Measurements from ENCODE around the gene ZMYM5.
"Not testable (repeated sequence)": the region's sequence is repeated elsewhere in the genome, so short reads cannot be mapped to it uniquely, and the experiment has no call there.

The ZMYM5 gene

DNA sequence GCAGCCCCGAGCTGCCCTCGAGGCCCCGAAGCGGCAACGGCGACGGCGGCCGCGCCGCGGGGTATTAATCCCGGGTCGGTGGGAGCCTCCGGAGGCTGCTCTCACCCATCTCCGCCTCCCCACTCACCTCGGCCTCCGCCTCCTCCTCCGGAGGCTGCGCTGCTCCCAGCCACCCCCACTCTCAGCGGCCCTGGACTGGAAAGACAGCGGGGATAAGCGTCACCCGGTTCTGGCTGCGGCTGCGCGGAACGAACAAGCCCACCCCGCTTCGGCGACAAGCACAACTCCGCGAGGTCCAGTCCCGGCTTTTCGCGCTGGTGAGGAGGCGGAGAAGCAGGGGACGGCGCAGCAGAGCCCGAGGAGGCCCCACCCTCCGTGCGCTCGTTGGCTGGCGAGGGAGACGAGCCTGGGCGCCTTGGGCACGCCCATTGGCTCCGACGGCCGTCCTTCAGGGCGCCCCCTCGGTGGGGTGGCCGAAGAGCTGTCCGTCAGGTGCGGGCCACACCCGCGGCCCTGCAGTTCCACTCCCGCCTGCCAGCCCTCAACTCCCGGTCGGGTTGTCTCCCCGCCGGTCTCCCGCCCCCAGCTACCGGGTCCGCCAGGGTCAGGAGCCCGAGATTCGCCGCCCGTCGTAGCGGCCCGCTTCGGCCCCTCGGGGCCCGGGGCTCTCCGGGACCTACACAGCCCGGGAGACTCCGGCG, at the start of gene ZMYM5:
ZMYM5 (minus strand) TSS at position 327 of the 701 bp plus-strand sequence. CDS start 11,469 bp downstream, outside the sequence.
- in situ Hi-C loops (cut with MboI; ENCODE audit: low pct_unique_long_range_greater_than_20kb, low sequenced_read_pairs), result loop anchor here (25.0 kb wide), 1 partner anchor 99 kb away; the partner anchor contains the start of gene ZMYM2
- peak; percentile 99 for DNase-seq

DNA sequence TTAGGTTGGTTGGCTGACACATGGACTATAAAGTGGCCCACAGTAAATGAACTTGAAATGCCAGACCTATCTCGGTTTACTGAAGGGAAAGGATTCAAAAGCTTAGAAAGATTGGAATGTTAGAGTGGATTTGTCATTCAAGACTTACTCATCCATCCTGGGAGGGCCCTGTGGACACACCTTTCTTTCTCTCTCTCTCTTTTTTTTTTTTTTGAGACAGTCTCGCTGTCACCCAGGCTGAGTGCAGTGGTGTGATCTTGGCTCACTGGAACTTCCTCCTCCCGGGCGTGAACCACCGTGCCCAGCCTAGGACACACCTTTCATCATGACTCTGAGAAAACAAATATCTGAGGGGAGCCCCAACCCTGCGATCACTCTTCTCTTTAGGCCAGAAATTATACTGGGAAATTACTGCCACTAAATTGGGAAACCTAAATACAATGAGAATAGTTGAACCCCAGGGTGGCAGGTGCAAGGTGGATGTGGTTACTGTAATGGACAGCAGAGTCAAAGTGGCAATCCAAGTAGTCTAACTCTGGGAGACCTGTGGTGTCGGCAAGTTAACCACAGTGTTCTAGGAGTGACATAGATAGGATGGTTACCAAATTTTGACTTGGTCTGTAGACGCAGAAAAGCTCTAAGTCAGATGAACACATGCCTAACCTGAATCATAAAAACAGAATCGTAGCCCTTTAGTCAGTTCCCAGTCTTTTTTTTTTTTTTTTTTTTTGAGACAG, 47.1 kb upstream of the ZMYM5 start:
- DNase-seq, result no peak
- in situ Hi-C loops (cut with MboI; ENCODE audit: low pct_unique_long_range_greater_than_20kb, low sequenced_read_pairs), result no loop called here

DNA sequence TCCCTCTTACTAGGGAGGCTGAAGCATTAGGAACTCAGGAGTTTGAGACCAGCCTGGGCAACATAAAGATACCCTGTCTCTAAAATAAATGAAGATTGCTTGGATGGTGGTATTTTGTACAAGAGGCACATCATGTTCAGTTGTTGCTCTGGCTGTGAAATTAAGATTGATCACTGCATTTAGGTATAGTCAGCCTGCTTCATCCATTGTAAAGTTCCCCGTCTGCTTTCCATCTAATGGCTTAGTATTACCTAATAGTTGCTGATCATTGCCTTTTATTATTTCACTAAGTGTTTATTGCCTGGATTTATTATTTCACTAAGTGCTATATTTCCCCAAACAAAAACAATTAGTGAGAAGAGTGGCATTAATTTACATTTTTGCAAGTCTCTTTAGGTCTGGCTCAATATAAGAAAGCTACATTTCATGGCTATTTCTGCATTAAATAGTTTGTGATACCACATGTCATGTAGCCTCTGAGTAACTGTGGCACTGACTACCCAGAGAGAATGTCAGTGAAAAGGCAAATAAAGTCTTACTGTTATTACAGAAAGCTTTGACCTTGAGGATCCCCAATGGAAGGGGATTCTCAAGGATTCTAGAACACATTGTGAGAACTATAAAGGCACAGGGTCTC, 45.0 kb upstream of the ZMYM5 start:
- DNase-seq, result no peak
- in situ Hi-C loops (cut with MboI; ENCODE audit: low pct_unique_long_range_greater_than_20kb, low sequenced_read_pairs), result no loop called here

DNA sequence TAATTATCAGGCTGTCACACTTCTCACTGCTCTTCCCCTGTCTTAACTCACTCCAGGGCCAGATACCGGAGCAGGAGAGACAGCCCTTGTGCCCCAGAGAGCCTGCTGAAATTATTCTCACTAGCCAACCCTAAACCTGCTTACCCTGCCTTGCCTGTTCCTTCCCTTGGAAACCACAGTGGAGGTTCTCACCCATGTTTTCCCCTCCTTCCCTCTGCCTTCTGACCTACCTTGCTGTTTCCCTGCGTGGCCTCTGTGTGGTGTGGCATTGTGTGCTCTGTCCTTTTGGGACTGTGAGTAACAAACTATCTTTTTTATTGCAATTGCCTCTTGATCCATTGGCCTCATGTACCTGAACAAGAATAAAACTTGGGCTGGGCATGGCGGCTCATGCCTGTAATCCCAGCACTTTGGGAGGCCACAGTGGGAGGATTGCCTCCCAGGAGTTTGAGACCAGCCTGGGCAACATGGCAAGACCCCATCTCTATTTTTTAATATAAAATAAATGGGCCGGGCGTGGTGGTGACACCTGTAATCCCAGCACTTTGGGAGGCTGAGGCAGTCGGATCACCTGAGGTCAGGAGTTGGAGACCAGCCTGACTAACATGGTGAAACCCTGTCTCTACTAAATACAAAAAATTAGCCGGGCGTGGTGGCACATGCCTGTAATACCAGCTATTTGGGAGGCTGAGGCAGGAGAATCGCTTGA, 42.2 kb upstream of the ZMYM5 start:
- DNase-seq, result not testable (repeated sequence)

DNA sequence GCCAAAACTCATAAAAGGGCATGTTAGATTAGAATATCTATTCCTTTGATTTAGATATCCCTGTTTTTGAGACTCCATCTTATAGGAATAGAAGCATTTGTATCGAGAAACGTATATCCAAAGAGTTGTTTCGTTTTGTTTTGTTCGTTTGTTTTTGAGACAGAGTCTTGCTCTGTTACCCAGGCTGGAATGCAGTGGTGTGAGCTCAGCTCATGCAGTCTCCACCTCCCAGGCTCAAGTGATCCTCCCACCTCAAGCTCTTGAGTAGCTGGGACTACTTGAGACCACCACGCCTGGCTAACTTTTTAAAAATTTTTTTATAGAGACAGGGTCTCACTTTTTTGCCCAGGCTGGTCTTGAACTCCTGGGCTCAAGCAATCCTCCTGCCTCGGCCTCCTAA, 26.6 kb upstream of the ZMYM5 start:
- no peak for DNase-seq
- in situ Hi-C loops (cut with MboI; ENCODE audit: low pct_unique_long_range_greater_than_20kb, low sequenced_read_pairs), result no loop called here

More for the DNA sequence above, 42.2 kb upstream of the ZMYM5 start:
- in situ Hi-C loops (cut with MboI; ENCODE audit: low pct_unique_long_range_greater_than_20kb, low sequenced_read_pairs), result not testable (repeated sequence)

DNA sequence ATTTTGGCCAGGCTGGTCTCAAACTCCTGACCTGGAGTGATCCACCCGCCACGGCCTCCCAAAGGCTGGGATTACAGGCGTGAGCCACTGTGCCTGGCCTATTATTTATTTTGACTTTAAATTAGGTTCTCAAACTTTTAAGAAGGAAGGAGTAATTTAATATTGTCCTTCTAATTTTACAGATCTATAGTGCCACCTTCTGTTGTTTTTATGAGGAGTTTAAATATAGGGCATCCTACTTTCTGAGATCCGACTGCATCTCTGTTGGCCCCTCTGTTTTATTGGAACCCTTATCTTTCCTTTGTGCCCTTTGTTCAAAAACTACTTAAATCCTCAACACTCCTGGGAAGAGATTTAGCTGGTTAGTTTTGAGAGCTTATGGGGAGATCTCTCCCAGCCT, 25.4 kb upstream of the ZMYM5 start:
- in situ Hi-C loops (cut with MboI; ENCODE audit: low pct_unique_long_range_greater_than_20kb, low sequenced_read_pairs), result no loop called here
- peak; percentile 24 for DNase-seq

DNA sequence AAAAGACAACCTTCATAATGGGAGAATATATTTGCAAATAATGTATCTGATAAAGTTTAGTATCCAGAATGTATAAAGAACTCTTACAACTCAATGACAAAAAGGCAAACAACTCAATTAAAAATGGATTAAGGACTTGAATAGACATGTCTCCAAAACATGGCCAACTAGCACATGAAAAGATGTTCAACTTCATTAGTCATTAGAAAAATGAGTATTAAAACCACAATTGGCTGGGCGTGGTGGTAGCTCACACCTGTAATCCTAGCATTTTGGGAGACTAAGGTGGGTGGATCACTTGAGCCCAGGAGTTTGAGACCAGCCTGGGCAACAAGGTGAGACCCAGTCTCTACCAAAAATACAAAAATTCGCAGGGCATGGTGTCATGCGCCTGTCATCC, 18.8 kb upstream of the ZMYM5 start:
- DNase-seq, result no peak
- in situ Hi-C loops (cut with MboI; ENCODE audit: low pct_unique_long_range_greater_than_20kb, low sequenced_read_pairs), result no loop called here

DNA sequence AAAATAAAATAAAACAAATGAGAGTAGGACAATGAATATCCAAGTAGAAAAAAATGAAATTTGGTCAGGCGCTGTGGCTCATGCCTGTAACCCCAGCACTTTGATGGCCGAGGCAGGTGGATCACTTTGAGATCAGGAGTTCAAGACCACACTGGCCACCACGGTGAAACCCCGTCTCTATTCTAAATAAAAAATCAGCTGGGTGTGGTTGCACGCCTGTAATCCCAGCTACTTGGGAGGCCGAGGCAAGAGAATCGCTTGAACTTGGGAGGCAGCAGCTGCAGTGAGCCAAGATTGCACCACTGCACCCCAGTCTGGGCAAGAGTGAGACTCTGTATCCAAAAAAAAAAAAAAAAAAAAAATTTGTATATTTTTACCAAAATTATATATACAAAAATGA, 18.2 kb upstream of the ZMYM5 start:
- in situ Hi-C loops (cut with MboI; ENCODE audit: low pct_unique_long_range_greater_than_20kb, low sequenced_read_pairs), result no loop called here

DNA sequence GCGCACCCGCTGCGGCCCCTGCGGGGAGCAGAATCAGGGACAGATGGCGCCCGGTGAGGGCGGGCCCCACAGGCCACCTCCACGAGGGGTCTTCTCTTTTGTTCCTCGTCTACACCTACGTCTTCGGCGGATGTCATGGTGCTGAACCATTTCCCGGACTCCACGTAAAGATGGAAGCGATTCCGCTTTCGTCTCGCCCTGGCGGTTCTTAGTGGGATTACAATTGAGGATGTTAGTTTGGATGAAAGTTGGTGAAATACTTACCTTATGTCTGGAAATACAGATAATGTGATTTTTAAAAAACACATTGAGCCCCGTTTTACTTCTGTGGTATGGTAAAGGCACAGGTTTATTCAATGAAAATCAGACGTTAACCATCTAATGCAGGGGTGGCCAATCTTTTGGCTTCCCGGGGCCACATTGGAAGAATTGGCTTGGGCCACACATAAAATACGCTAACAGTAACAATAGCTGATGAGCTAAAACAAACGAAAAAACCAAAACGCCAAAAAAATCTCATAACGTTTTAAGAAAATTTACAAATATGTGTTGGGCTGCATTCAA, 1.4 kb upstream of the ZMYM5 start:
- no peak for DNase-seq
- in situ Hi-C loops (cut with MboI; ENCODE audit: low pct_unique_long_range_greater_than_20kb, low sequenced_read_pairs), result loop anchor here (25.0 kb wide), 1 partner anchor 97 kb away; the partner anchor contains the start of gene ZMYM2

More for the DNA sequence above, 18.2 kb upstream of the ZMYM5 start:
- DNase-seq, result no peak

DNA sequence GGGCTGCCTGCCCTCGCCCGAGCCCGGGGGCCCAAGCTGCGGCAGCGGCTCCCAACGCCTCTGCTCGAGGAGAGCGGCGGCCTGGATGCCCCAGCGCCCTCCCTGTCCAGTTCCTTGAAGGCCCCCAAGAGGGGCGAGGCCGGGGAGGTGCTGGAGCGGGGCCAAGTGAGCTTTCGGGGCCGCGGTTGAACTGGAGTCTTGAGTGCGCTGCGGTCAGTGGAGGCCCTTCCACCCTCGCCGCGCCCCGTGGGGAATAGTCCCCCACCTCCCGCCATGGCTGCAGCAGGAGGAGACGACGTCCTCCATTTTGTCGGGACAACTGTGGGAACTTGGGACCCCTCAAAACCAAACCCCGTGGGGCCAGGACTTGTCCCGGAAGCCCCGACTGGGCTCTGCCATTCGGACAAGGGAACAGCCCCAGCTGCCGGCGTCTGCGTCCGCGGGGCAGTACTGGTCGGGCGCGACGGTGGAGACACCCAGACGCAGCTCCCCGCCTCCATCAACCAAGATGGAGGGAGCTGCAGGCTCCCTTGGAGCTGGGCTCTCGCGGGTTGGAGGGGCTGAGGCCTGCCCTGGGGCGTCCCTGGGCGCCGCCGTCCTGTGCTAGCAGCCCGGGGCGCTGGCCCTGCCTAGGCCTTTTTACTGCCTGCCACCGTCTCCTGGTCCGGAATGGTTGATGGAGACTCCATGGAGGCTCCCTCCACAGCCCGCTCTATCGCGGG, 736 bp upstream of the ZMYM5 start:
- in situ Hi-C loops (cut with MboI; ENCODE audit: low pct_unique_long_range_greater_than_20kb, low sequenced_read_pairs), result loop anchor here (25.0 kb wide), 1 partner anchor 98 kb away; the partner anchor contains the start of gene ZMYM2
- DNase-seq, result no peak

DNA sequence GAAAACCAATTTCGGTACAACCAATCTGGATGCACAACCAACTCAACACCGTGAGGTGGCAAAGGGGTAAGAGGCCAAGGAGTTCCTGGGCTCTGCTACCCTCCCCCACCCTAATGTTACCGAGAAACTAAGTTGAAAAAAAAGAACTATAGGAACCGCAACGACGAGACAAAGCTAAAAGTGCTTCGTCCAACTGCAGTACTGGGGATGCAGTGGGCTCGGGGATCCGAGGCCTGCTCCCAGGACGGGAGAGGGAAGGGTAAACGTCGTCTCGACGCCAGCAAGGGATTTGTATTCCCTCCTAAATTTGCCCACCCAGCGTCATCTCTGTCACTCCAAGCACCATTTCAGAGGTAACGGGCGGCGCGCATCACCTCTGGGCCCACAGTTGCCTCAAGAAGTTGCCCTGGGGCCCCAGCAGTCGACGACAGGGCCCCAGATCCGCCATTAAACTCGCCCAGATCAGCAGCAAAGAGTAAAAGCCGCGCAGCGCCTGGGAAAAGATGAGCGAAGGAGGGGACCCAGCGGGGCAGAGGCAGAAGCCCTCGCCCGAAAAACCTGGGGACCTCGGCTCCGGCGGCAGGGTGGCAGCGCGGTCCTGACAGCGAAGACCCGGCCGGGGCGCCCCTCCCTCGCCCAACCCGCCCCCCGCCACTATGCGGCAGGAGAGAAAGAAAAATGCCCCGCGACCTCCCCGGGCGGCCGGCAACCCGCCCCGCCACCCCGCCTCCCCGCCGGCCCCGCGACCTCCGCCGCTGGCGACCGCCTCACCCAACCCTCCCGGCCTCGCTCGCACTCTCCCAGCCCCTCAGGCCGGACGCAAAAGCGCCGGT, 752 bp downstream of the ZMYM5 start:
- in situ Hi-C loops (cut with MboI; ENCODE audit: low pct_unique_long_range_greater_than_20kb, low sequenced_read_pairs), result loop anchor here (25.0 kb wide), 1 partner anchor 100 kb away; the partner anchor contains the start of gene ZMYM2
- peak; percentile 62 for DNase-seq

DNA sequence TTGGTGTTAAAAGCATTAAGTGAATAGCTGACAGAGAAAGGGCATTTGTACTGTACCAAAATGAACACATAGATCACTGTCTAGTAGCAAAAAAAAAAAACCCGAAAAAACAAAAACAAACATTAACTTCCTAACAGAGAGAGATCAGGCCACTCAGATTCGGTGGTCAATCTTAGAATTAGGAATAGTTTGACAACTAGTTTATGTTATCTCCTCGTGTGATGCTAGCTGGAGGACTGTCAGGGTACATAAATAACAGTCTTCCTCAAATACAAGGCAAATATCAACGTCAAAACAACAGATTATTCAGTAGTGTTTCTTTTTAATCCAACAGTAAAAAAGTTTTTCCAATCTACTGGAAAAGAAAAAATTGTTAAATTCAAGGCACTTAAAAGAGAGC, 1.7 kb downstream of the ZMYM5 start:
- no peak for DNase-seq
- in situ Hi-C loops (cut with MboI; ENCODE audit: low pct_unique_long_range_greater_than_20kb, low sequenced_read_pairs), result loop anchor here (25.0 kb wide), 1 partner anchor 101 kb away; the partner anchor contains the start of gene ZMYM2

DNA sequence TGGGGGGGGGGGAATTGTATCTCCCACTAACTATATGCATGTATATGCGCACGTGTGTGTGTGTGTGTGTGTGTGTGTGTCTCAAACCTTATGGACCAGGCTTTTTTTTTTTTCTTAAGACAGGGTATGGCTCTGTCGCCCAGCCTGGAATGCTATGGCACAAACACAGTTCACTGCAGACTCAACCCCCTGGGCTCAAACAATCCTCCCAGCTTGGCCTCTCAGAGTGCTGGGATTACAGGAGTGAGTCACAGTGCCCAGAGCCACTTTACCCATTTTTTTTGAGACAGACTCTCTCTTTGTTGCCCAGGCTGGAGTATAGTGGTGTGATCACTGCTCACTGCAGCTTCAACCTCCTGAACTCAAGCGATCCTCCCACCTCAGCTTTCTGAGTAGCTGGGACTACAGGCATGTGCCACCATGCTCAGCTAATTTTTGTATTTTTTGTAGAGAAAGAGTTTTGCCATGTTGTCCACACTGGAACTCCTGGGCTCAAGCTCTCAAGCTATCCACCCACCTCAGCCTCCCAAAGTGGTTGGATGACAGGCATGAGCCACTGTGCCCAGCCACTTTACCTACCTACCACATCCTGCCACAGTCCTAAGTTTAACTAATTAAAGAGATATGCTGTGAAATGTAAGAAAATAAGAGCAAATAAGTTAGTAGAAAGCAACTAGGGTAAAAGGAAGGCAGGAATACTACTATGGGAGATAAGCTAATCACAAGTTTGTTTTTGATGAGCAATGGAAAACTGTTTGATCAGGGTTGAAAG, 2.4 kb downstream of the ZMYM5 start:
- peak; percentile 10 for DNase-seq
- in situ Hi-C loops (cut with MboI; ENCODE audit: low pct_unique_long_range_greater_than_20kb, low sequenced_read_pairs), result loop anchor here (25.0 kb wide), 1 partner anchor 101 kb away; the partner anchor contains the start of gene ZMYM2

DNA sequence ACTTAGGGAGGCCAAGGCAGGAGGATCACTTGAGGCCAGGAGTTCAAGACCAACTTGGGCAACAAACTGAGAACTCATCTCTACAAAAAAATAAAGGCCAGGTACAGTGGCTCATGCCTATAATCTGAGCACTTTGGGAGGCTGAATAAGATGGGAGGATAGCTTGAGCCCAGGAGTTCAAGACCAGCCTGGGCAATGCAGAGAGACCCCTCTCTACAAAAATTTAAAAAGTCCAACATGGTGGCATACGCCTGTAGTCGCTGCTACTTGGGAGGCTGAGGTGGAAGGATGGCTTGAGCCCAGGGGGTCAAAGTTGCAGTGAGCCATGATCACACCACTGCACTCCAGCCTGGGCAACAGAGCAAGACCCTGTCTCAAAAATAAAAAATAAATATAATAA, 5.8 kb downstream of the ZMYM5 start:
- in situ Hi-C loops (cut with MboI; ENCODE audit: low pct_unique_long_range_greater_than_20kb, low sequenced_read_pairs), result loop anchor here (25.0 kb wide), 1 partner anchor 105 kb away; the partner anchor contains the start of gene ZMYM2
- not testable (repeated sequence) for DNase-seq

DNA sequence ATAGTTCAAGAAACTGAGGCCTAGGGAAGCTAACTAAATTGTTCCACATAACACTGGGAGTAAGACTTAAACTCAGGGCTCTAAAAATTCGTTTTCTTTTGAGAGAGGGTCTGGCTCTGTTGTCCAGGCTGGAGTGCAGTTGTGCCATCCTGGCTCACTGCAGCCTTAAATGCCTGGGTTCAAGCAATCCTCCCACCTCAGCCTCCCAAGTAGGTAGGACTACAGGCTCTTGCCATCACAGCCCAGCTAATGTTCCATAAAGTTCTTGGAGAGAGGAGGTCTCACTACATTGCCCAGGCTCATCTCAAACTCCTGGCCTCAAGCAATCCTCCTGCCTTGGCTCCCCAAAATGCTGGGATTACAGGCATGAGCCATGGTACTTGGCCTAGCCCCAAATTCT, 10.7 kb downstream of the ZMYM5 start:
- in situ Hi-C loops (cut with MboI; ENCODE audit: low pct_unique_long_range_greater_than_20kb, low sequenced_read_pairs), result loop anchor here (25.0 kb wide), 1 partner anchor 110 kb away; the partner anchor contains the start of gene ZMYM2
- no peak for DNase-seq

DNA sequence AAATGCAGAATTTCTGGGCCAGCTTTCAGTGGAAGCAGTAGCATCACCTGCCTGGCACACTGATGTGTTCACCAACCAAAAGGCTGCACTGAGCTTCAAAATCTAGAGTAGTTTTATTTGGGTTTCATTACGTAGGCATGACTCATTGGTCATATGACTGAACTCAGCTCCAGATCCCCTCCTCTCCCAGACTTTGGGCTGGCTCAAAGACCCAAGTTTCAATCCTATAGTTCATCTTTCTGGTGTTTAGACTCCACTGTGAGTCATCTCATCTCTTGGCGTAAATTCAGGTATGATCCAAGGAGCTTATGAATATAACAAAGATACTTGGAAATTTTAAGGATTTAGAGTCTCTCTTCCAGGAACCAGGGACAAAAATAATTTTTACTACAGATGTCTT, 17.7 kb downstream of the ZMYM5 start:
- DNase-seq, result no peak
- in situ Hi-C loops (cut with MboI; ENCODE audit: low pct_unique_long_range_greater_than_20kb, low sequenced_read_pairs), result no loop called here

All from KBM-7 (cell line).